Measurements from ENCODE around the gene PXN. TPM values are rescaled to one million over a fixed set of nuclear protein-coding genes. Genes with fewer than 3 reads are reported as not detected.

PXN gene
- total and polyA plus RNA-seq, 2 of the 13 experiments (the other 11 are each of a cell fraction or from before 2014, with no cell fraction given): 13.6 to 14.2 TPM

- TF ChIP-seq, protein P1, sequence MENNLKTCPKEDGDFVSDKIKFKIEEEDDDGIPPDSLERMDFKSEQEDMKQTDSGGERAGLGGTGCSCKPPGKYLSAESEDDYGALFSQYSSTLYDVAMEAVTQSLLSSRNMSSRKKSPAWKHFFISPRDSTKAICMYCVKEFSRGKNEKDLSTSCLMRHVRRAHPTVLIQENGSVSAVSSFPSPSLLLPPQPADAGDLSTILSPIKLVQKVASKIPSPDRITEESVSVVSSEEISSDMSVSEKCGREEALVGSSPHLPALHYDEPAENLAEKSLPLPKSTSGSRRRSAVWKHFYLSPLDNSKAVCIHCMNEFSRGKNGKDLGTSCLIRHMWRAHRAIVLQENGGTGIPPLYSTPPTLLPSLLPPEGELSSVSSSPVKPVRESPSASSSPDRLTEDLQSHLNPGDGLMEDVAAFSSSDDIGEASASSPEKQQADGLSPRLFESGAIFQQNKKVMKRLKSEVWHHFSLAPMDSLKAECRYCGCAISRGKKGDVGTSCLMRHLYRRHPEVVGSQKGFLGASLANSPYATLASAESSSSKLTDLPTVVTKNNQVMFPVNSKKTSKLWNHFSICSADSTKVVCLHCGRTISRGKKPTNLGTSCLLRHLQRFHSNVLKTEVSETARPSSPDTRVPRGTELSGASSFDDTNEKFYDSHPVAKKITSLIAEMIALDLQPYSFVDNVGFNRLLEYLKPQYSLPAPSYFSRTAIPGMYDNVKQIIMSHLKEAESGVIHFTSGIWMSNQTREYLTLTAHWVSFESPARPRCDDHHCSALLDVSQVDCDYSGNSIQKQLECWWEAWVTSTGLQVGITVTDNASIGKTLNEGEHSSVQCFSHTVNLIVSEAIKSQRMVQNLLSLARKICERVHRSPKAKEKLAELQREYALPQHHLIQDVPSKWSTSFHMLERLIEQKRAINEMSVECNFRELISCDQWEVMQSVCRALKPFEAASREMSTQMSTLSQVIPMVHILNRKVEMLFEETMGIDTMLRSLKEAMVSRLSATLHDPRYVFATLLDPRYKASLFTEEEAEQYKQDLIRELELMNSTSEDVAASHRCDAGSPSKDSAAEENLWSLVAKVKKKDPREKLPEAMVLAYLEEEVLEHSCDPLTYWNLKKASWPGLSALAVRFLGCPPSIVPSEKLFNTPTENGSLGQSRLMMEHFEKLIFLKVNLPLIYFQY (CRISPR knock-in tag; IDR thresholded peaks at IDR 0.05; ENCODE audit: borderline replicate concordance): peak; percentile 17; the same call in 1 of the 2 replicates
- TF ChIP-seq ZNF678 (CRISPR knock-in tag; IDR thresholded peaks at IDR 0.05) (no peak), MTA3 (CRISPR knock-in tag; IDR thresholded peaks at IDR 0.05) (no peak), ZNF256 (CRISPR knock-in tag; conservative IDR thresholded peaks at IDR 0.05) (no peak), NFE2L2 (IDR thresholded peaks at IDR 0.05; ENCODE audit: low read length) (no peak), ZNF431 (CRISPR knock-in tag; IDR thresholded peaks at IDR 0.05; ENCODE audit: borderline replicate concordance, low read depth) (peak; percentile 69), ZNF674 (CRISPR knock-in tag; IDR thresholded peaks at IDR 0.05; ENCODE audit: low read depth) (no peak), ZNF354B (CRISPR knock-in tag; IDR thresholded peaks at IDR 0.05) (no peak), ZNF280D (CRISPR knock-in tag; IDR thresholded peaks at IDR 0.05) (peak; percentile 92), ZNF740 (CRISPR knock-in tag; IDR thresholded peaks at IDR 0.05) (no peak), ZNF34 (CRISPR knock-in tag; IDR thresholded peaks at IDR 0.05; ENCODE audit: borderline replicate concordance) (peak; percentile 98), ZNF549 (CRISPR knock-in tag; IDR thresholded peaks at IDR 0.05) (peak; percentile 64; the same call in 1 of the 2 replicates), SP2 (CRISPR knock-in tag; IDR thresholded peaks at IDR 0.05) (no peak), ZNF558 (CRISPR knock-in tag; IDR thresholded peaks at IDR 0.05; ENCODE audit: borderline replicate concordance) (0 out of 2 replicates have a peak, but pooled peaks have one; percentile 69), NFE2 (CRISPR knock-in tag; IDR thresholded peaks at IDR 0.05) (no peak; the same call in 1 of the 2 replicates), ZSCAN25 (CRISPR knock-in tag; IDR thresholded peaks at IDR 0.05) (peak; percentile 76), ZSCAN30 (CRISPR knock-in tag; IDR thresholded peaks at IDR 0.05) (no peak), CEBPB (IDR thresholded peaks at IDR 0.05; ENCODE audit: borderline replicate concordance, low read depth, low read length) (no peak; the same call in 1 of the 2 replicates)
- TF ChIP-seq, protein P2, sequence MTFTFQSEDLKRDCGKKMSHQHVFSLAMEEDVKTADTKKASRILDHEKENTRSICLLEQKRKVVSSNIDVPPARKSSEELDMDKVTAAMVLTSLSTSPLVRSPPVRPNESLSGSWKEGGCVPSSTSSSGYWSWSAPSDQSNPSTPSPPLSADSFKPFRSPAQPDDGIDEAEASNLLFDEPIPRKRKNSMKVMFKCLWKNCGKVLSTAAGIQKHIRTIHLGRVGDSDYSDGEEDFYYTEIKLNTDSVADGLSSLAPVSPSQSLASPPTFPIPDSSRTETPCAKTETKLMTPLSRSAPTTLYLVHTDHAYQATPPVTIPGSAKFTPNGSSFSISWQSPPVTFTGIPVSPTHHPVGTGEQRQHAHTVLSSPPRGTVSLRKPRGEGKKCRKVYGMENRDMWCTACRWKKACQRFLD (CRISPR knock-in tag; IDR thresholded peaks at IDR 0.05; ENCODE audit: borderline replicate concordance): no peak
Measured at GRCh38 chr12:120228291-120229070, 37.0 kb downstream of the PXN start (continued).

Measured in HepG2 (cell line).